SK-N-SH (cell line): ENCODE results near the gene RAF1. TPM values are rescaled to one million over a fixed set of nuclear protein-coding genes. Genes with fewer than 3 reads are reported as not detected.

Experiments used
- CTCF ChIA-PET: fragments of 300-600, 350-600 bp; formaldehyde crosslinking; extraction: SDS; loops from one replicate; lab custom pipeline; 2021; lab: Yijun Ruan, JAX
- POLR2A ChIA-PET: fragments of 350-600 bp; sonication (Branson Sonifier 250); formaldehyde crosslinking; extraction: SDS; loops from one replicate; lab custom pipeline; 2020; ENCODE audit warnings: antibody characterized with exemption, inconsistent platforms; lab: Yijun Ruan, JAX
- DNase-seq: peaks from one replicate; pipeline ENCODE4 v3.0.0; 2012
- H2AFZ ChIP-seq: fragments of 200-600 bp; sonication (generic); 2 replicates; pipeline ENCODE4 v1.8.1; 2016; ENCODE audit warnings: antibody characterized with exemption, mild to moderate bottlenecking, low read depth
- H3F3A ChIP-seq: fragments of 200-600 bp; sonication (generic); replicated peaks from 2 replicates; pipeline ENCODE3; 2016; ENCODE audit warnings: antibody characterized with exemption, mild to moderate bottlenecking; ENCODE audit not compliant: insufficient read depth
- H3K27ac ChIP-seq, 2 experiments: fragments of 200-500 bp in 1 of 2; fragments of 200-600 bp in 1 of 2; sonication (Bioruptor generic) in 1 of 2; sonication (generic), shearing (Covaris generic) in 1 of 2; 2 replicates each; pipeline versions ENCODE4 v1.5.1 to v1.6.1; 2014 to 2016; ENCODE audit warnings: low read depth in 2 of 2, inconsistent platforms in 1 of 2, low read length in 1 of 2, mild to moderate bottlenecking in 1 of 2, mixed read lengths in 1 of 2
- H3K27me3 ChIP-seq: fragments of 200-600 bp; sonication (generic), shearing (Covaris generic); 2 replicates; pipeline ENCODE4 v1.6.1; 2016; ENCODE audit warnings: mixed run types; ENCODE audit not compliant: insufficient read depth
- H3K36me3 ChIP-seq, 2 experiments: fragments of 200-500 bp in 1 of 2; fragments of 200-600 bp in 1 of 2; sonication (Bioruptor generic) in 1 of 2; sonication (generic) in 1 of 2; replicated peaks in 1 of 2; 2 replicates each; pipeline versions ENCODE3 to v1.5.1; 2014 to 2016; ENCODE audit warnings: low read length in 1 of 2, mild to moderate bottlenecking in 1 of 2; ENCODE audit not compliant: insufficient read depth in 2 of 2, control insufficient read depth in 1 of 2
- H3K4me1 ChIP-seq, 2 experiments: fragments of 200-500 bp in 1 of 2; fragments of 200-600 bp in 1 of 2; sonication (Bioruptor generic) in 1 of 2; sonication (generic), shearing (Covaris generic) in 1 of 2; 2 replicates each; pipeline versions ENCODE4 v1.5.1 to v1.6.1; 2014 to 2016; ENCODE audit warnings: low read depth in 1 of 2, low read length in 1 of 2, mixed run types in 1 of 2; ENCODE audit not compliant: insufficient read depth in 2 of 2, control insufficient read depth in 1 of 2
- H3K4me2 ChIP-seq: fragments of 200-600 bp; sonication (generic), shearing (Covaris generic); 2 replicates; pipeline ENCODE4 v1.6.1; 2017; ENCODE audit warnings: mixed run types
- H3K4me3 ChIP-seq, 2 experiments: fragments of 200-500 bp in 1 of 2; fragments of 200-600 bp in 1 of 2; sonication (Bioruptor generic) in 1 of 2; sonication (generic), shearing (Covaris generic) in 1 of 2; 2 replicates each; pipeline versions ENCODE4 v1.5.1 to v1.8.1; 2014 to 2016; ENCODE audit warnings: low read depth in 2 of 2, inconsistent platforms in 1 of 2, low read length in 1 of 2, mild to moderate bottlenecking in 1 of 2, mixed read lengths in 1 of 2, moderate library complexity in 1 of 2
- H3K79me2 ChIP-seq: fragments of 200-600 bp; sonication (generic); 2 replicates; pipeline ENCODE4 v1.8.1; 2017; ENCODE audit warnings: mild to moderate bottlenecking; ENCODE audit not compliant: insufficient read depth
- H3K9ac ChIP-seq: fragments of 200-600 bp; sonication (generic); 2 replicates; pipeline ENCODE4 v1.6.1; 2017; ENCODE audit warnings: mixed run types
- H3K9me2 ChIP-seq: fragments of 200-600 bp; sonication (generic); 2 replicates; pipeline ENCODE4 v1.6.1; 2017; ENCODE audit warnings: mixed run types
- H3K9me3 ChIP-seq: fragments of 200-600 bp; sonication (generic); 2 replicates; pipeline ENCODE4 v1.6.1; 2017; ENCODE audit warnings: mixed run types, mild to moderate bottlenecking, moderate library complexity
- H4K20me1 ChIP-seq: fragments of 200-600 bp; sonication (generic); 2 replicates; pipeline ENCODE4 v1.6.1; 2017; ENCODE audit warnings: mild to moderate bottlenecking, mixed run types; ENCODE audit not compliant: insufficient read depth
- CHD2 ChIP-seq: fragments of 150-350 bp; IDR thresholded peaks from 2 replicates; pipeline ENCODE4 v1.6.1; 2018; ENCODE audit warnings: low read length; ENCODE audit not compliant: partially characterized antibody
- GABPA ChIP-seq: IDR thresholded peaks from 2 replicates; pipeline ENCODE4 v1.4.0; 2012; ENCODE audit warnings: low read depth, mild to moderate bottlenecking
- PBX3 ChIP-seq: IDR thresholded peaks from 2 replicates; pipeline ENCODE4; 2012
- POLR2AphosphoS5 ChIP-seq: IDR thresholded peaks from 2 replicates; pipeline ENCODE4 v1.6.1; 2012; ENCODE audit warnings: low read depth, low read length
- RAD21 ChIP-seq: IDR thresholded peaks from 2 replicates; pipeline ENCODE4 v1.6.1; 2012; ENCODE audit warnings: mild to moderate bottlenecking, low read length
- RCOR1 ChIP-seq: fragments of 150-350 bp; IDR thresholded peaks from 2 replicates; pipeline ENCODE4 v1.6.1; 2017; ENCODE audit warnings: antibody characterized with exemption, low read length
- RXRA ChIP-seq: IDR thresholded peaks from 2 replicates; pipeline ENCODE4 v1.4.0; 2012; ENCODE audit warnings: low read depth, mild to moderate bottlenecking, borderline replicate concordance
- SIN3A ChIP-seq: IDR thresholded peaks from 2 replicates; pipeline ENCODE4 v1.6.1; 2012; ENCODE audit warnings: low read depth, mild to moderate bottlenecking, low read length, moderate library complexity, borderline replicate concordance
- SMC3 ChIP-seq: IDR thresholded peaks from 2 replicates; pipeline ENCODE4 v1.6.1; 2012; ENCODE audit warnings: low read depth, low read length, improper control_type of control experiment
- TAF1 ChIP-seq: IDR thresholded peaks from 2 replicates; pipeline ENCODE4 v1.6.1; 2012; ENCODE audit warnings: low read depth, mild to moderate bottlenecking, low read length, moderate library complexity, borderline replicate concordance
- WGBS: methylation state at CpG from one replicate; pipeline ENCODE4 v1.1.6; 2017; ENCODE audit warnings: low lambda C conversion rate; 5-methylcytosine and 5-hydroxymethylcytosine counted together
- polyA plus RNA-seq, 3 experiments: library from polyadenylated mRNA; depleted of rRNA; stranded (reverse); fragments of >200 nt; gene quantifications; 2 replicates each; pipeline ENCODE4 v1.2.3, GENCODE V29; 2012
- TF ChIP-seq, protein P1 (sequence below): IDR thresholded peaks from 2 replicates; pipeline ENCODE4 v1.4.0; 2012; ENCODE audit warnings: low read depth, borderline replicate concordance

The RAF1 gene
- polyA plus RNA-seq, 1 of the 3 experiments (the other 2 are of a cell fraction), result 58.7 TPM

DNA sequence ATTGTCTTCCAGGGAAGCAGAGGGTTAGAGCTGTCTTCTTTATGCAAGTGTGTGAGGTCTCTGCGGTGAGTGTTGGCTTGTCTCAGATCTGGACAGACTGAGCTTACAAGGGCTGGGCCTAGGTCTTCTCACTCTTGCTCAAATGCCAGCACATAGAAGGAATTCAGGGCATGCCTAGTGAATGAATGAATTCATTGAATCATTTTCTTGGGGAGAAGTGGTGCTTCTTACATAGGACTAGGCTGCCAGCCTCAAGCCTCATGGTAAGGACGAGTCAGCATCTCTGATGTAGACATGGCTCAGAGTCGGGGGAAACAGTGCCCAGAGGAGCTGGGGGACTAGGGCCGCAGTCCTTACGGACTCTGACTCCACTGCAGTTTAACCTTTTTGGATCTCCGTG is 89.8 kb downstream of the RAF1 start:
- TF ChIP-seq TAF1 (no peak), SMC3 (no peak), PBX3 (no peak), POLR2AphosphoS5 (no peak), GABPA (no peak)
- TF ChIP-seq, protein P1, sequence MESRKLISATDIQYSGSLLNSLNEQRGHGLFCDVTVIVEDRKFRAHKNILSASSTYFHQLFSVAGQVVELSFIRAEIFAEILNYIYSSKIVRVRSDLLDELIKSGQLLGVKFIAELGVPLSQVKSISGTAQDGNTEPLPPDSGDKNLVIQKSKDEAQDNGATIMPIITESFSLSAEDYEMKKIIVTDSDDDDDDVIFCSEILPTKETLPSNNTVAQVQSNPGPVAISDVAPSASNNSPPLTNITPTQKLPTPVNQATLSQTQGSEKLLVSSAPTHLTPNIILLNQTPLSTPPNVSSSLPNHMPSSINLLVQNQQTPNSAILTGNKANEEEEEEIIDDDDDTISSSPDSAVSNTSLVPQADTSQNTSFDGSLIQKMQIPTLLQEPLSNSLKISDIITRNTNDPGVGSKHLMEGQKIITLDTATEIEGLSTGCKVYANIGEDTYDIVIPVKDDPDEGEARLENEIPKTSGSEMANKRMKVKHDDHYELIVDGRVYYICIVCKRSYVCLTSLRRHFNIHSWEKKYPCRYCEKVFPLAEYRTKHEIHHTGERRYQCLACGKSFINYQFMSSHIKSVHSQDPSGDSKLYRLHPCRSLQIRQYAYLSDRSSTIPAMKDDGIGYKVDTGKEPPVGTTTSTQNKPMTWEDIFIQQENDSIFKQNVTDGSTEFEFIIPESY, result no peak
- H3K4me2 ChIP-seq, result no peak overlapping the region
- peaks cover 50 to 65% of the 10 kb centered on the region in 2 experiments for H3K36me3 ChIP-seq
- peaks cover under 1% of the 10 kb centered on the region for H3F3A ChIP-seq
- no peak overlapping the region for H2AFZ ChIP-seq
- ChIA-PET CTCF (interaction anchor here (1.5 kb wide), 1 partner anchor 94 kb away, joined by 3 read pairs; no protein-coding TSS in a partner anchor), POLR2A (no interaction called here)
- no peaks in the 10 kb centered on the region for H3K9me3 ChIP-seq
- WGBS, result 90% methylated on average over 2 of the region's 6 CpGs
- no peak for DNase-seq
- no peaks in the 10 kb centered on the region for H3K9me2 ChIP-seq
- H4K20me1 ChIP-seq, result no peaks in the 10 kb centered on the region
- no peak overlapping the region for H3K4me3 ChIP-seq
- H3K9ac ChIP-seq, result no peak overlapping the region
- no peaks in the 10 kb centered on the region for H3K27me3 ChIP-seq
- H3K79me2 ChIP-seq, result peaks cover 7% of the 10 kb centered on the region; the same call in 1 of the 2 replicates
- H3K27ac ChIP-seq, result no peak overlapping the region
- H3K4me1 ChIP-seq, result no peaks in the 10 kb centered on the region

GRCh38 chr3:12571986-12572385 is 91.9 kb downstream of the RAF1 start:
- Histone ChIP-seq H3K27me3 (no peaks in the 10 kb centered on the region), H3K4me3 (no peak overlapping the region), H3K9me2 (no peaks in the 10 kb centered on the region), H2AFZ (no peak overlapping the region), H3K79me2 (peaks cover 25% of the 10 kb centered on the region), H3K4me1 (no peaks in the 10 kb centered on the region), H3K36me3 (peaks cover 44 to 54% of the 10 kb centered on the region in 2 experiments), H3K9ac (no peak overlapping the region), H3K27ac (no peak overlapping the region), H3F3A (no peaks in the 10 kb centered on the region), H3K4me2 (no peak overlapping the region), H4K20me1 (peaks cover 17% of the 10 kb centered on the region), H3K9me3 (no peaks in the 10 kb centered on the region)
- ChIA-PET CTCF (no interaction called here), POLR2A (no interaction called here)
- no peak for DNase-seq
- 91% methylated on average over 10 of the region's 11 CpGs for WGBS
- TF ChIP-seq CHD2, result no peak

- no peak overlapping the region for H3K27ac ChIP-seq
- H3K9me2 ChIP-seq, result no peaks in the 10 kb centered on the region
- H3K4me3 ChIP-seq, result no peak overlapping the region
- H3F3A ChIP-seq, result no peaks in the 10 kb centered on the region
- H3K9ac ChIP-seq, result no peak overlapping the region
- no peak overlapping the region for H3K4me2 ChIP-seq
- DNase-seq, result no peak
- peaks cover 29% of the 10 kb centered on the region for H4K20me1 ChIP-seq
- CTCF ChIA-PET, result interaction anchor here (0.6 to 1.1 kb wide), 2 partner anchors 9 to 146 kb away, joined by 3 to 10 read pairs; no protein-coding TSS in a partner anchor
- H3K79me2 ChIP-seq, result peaks cover 47% of the 10 kb centered on the region
- H3K27me3 ChIP-seq, result no peaks in the 10 kb centered on the region
- POLR2A ChIA-PET, result no interaction called here
- H3K9me3 ChIP-seq, result no peaks in the 10 kb centered on the region
- H3K4me1 ChIP-seq, result no peaks in the 10 kb centered on the region
- 97% methylated on average over 6 of the region's 6 CpGs for WGBS
- peaks cover 32 to 63% of the 10 kb centered on the region in 2 experiments for H3K36me3 ChIP-seq
- H2AFZ ChIP-seq, result no peak overlapping the region
- TF ChIP-seq SIN3A (no peak), RCOR1 (no peak), RXRA (no peak), RAD21 (no peak)
- TF ChIP-seq, all 33 proteins: peak for 0
These were observed 94.1 kb downstream of the RAF1 start for GRCh38 chr3:12569836-12570235.
